MM.1S (cell line): ENCODE data around the gene CAST.

Experiments
- DNase-seq: peaks from one replicate; pipeline ENCODE4 v3.0.0-alpha.2; 2015
- H2AFZ ChIP-seq: fragments of 300-600 bp; sonication (generic); 2 replicates; pipeline ENCODE4 v1.6.0; 2016; ENCODE audit warnings: antibody characterized with exemption, low read length
- H3F3A ChIP-seq: fragments of 300-600 bp; sonication (generic); 2 replicates; pipeline ENCODE4 v1.6.1; 2016; ENCODE audit warnings: mild to moderate bottlenecking, antibody characterized with exemption, low read length, moderate library complexity, mixed read lengths; ENCODE audit not compliant: insufficient read depth
- H3K27ac ChIP-seq: fragments of 300-600 bp; sonication (generic); 2 replicates; pipeline ENCODE4 v1.5.1; 2016; ENCODE audit warnings: mild to moderate bottlenecking, low read length
- H3K27me3 ChIP-seq: fragments of 300-600 bp; sonication (generic); replicated peaks from 2 replicates; pipeline ENCODE4 v1.6.0; 2016; ENCODE audit warnings: low read length; ENCODE audit not compliant: insufficient read depth
- H3K36me3 ChIP-seq: fragments of 300-600 bp; sonication (generic); replicated peaks from 2 replicates; pipeline ENCODE4 v1.6.1; 2016; ENCODE audit warnings: mild to moderate bottlenecking, low read length, mixed read lengths; ENCODE audit not compliant: insufficient read depth
- H3K4me1 ChIP-seq: fragments of 300-600 bp; sonication (generic); 2 replicates; pipeline ENCODE4 v1.6.1; 2016; ENCODE audit warnings: low read length, mixed read lengths
- H3K4me2 ChIP-seq: fragments of 300-600 bp; sonication (generic); 2 replicates; pipeline ENCODE4 v1.6.0; 2016; ENCODE audit warnings: low read depth, low read length
- H3K4me3 ChIP-seq: fragments of 300-600 bp; sonication (generic); 2 replicates; pipeline ENCODE4 v1.5.1; 2016; ENCODE audit warnings: low read length, mixed read lengths
- H3K79me2 ChIP-seq: fragments of 300-600 bp; sonication (generic); 2 replicates; pipeline ENCODE4 v1.6.1; 2016; ENCODE audit warnings: mixed run types, low read length, mixed read lengths
- H3K9ac ChIP-seq: fragments of 300-600 bp; sonication (generic); 2 replicates; pipeline ENCODE4 v1.6.1; 2016; ENCODE audit warnings: low read length, mixed read lengths
- H3K9me2 ChIP-seq: fragments of 300-600 bp; sonication (generic); replicated peaks from 2 replicates; pipeline ENCODE4 v1.6.1; 2016; ENCODE audit warnings: mild to moderate bottlenecking, low read length, mixed read lengths; ENCODE audit not compliant: insufficient read depth
- H3K9me3 ChIP-seq: fragments of 300-600 bp; sonication (generic); replicated peaks from 2 replicates; pipeline ENCODE4 v1.6.1; 2016; ENCODE audit warnings: mild to moderate bottlenecking, low read length, mixed read lengths; ENCODE audit not compliant: insufficient read depth
- H4K20me1 ChIP-seq: fragments of 300-600 bp; sonication (generic); 2 replicates; pipeline ENCODE4 v1.6.1; 2016; ENCODE audit warnings: mild to moderate bottlenecking, low read length, moderate library complexity, mixed read lengths; ENCODE audit not compliant: insufficient read depth
- EZH2 ChIP-seq: fragments of 300-600 bp; sonication (generic); optimal IDR thresholded peaks from 2 replicates; pipeline ENCODE3; 2017; ENCODE audit warnings: low read depth, mild to moderate bottlenecking, antibody characterized with exemption, low read length, mixed read lengths
- EZH2phosphoT487 ChIP-seq: fragments of 300-600 bp; sonication (generic); IDR thresholded peaks from 2 replicates; pipeline ENCODE4 v1.6.1; 2018; ENCODE audit warnings: antibody characterized with exemption, low read length
- TF ChIP-seq, protein P1 (sequence below): fragments of 300-600 bp; sonication (generic); IDR thresholded peaks from 2 replicates; pipeline ENCODE4 v1.5.1; 2016; ENCODE audit warnings: antibody characterized with exemption, low read length, mixed read lengths

The CAST gene

GRCh38 chr5:96648593-96648992, 13.6 kb upstream of the CAST start:
- Histone ChIP-seq H3K27me3 (peaks cover 21% of the 10 kb centered on the region; the same call in 1 of the 2 replicates), H4K20me1 (no peaks in the 10 kb centered on the region), H3K27ac (no peak overlapping the region), H3K9me2 (no peaks in the 10 kb centered on the region), H3K79me2 (no peaks in the 10 kb centered on the region), H3K9ac (no peak overlapping the region), H3K36me3 (no peaks in the 10 kb centered on the region), H3K4me3 (no peak overlapping the region), H2AFZ (no peak overlapping the region), H3K4me2 (no peak overlapping the region), H3F3A (peaks cover 8% of the 10 kb centered on the region), H3K9me3 (no peaks in the 10 kb centered on the region), H3K4me1 (peaks cover 9% of the 10 kb centered on the region)
- no peak for DNase-seq
- TF ChIP-seq, protein P1, sequence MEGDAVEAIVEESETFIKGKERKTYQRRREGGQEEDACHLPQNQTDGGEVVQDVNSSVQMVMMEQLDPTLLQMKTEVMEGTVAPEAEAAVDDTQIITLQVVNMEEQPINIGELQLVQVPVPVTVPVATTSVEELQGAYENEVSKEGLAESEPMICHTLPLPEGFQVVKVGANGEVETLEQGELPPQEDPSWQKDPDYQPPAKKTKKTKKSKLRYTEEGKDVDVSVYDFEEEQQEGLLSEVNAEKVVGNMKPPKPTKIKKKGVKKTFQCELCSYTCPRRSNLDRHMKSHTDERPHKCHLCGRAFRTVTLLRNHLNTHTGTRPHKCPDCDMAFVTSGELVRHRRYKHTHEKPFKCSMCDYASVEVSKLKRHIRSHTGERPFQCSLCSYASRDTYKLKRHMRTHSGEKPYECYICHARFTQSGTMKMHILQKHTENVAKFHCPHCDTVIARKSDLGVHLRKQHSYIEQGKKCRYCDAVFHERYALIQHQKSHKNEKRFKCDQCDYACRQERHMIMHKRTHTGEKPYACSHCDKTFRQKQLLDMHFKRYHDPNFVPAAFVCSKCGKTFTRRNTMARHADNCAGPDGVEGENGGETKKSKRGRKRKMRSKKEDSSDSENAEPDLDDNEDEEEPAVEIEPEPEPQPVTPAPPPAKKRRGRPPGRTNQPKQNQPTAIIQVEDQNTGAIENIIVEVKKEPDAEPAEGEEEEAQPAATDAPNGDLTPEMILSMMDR = no peak
- TF ChIP-seq EZH2 (no peak), EZH2phosphoT487 (no peak)

DNA sequence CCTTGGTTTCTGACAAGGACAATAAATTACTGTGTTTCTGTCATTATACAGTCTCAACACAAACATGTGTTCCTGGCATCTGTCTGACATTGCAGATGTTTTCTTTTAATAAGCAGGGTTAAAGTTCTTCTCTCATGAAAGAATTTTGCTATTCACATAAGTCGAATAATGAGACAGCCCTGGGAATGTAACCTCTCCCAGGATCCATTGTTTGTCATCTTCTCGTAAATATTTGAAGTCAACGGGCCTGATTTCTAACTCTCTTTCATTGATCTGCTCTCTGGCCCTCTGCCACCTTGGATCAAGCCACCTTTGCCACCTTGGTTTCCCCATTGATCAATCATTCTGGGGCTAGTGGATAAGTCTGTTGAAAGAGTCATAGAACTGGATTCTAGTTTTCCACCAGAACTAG, 12.9 kb upstream of the CAST start:
- Histone ChIP-seq H3K79me2 (no peaks in the 10 kb centered on the region), H3K27ac (no peak overlapping the region), H3K36me3 (no peaks in the 10 kb centered on the region), H2AFZ (no peak overlapping the region), H3K9me2 (no peaks in the 10 kb centered on the region), H3K9me3 (no peaks in the 10 kb centered on the region), H3K4me1 (peaks cover 9% of the 10 kb centered on the region), H3K9ac (no peak overlapping the region), H3F3A (peaks cover 13% of the 10 kb centered on the region), H4K20me1 (no peaks in the 10 kb centered on the region), H3K27me3 (peaks cover 24% of the 10 kb centered on the region; the same call in 1 of the 2 replicates), H3K4me2 (no peak overlapping the region), H3K4me3 (no peak overlapping the region)
- TF ChIP-seq, protein P1 = no peak
- no peak for TF ChIP-seq EZH2
- no peak for TF ChIP-seq EZH2phosphoT487
- no peak for DNase-seq

DNA sequence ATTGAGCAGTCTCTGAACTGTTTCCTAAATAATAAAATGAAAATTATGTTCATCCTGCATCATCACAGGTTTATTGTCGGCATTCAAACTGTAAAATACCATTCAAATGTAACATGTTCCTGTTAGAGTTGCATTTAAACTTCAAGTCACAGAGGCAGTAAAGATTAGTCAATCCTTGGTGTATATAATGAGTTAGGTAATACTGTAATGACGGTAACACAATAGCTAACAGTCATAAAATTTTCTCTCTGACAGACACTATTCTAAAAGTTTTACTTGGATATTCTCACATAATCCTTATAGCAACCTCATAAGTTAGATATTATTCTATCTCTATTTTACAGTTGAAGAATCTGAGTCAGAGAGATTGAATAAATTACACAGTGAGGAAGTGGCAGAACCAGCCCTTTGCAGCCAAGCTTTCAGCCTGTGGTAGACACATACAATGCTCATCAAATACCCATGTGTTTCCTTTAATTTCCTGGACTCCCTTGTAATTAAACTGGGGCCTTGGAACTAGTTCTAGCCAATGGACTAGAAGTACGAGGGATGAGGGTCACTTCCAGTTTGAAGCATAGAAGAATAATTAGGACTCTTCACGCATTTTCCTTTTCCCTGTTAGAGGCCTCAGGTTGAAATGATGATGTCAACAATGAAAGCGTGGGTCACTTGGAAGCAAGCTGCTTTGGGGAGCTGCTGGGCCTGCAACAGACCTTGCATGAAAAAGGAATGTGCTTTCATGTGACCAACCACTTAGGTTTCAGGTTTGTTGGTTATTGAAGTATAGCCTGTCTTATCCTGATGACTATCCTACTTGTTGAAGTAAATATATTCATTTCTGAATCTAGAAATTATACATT, 12.3 kb upstream of the CAST start:
- Histone ChIP-seq H3K9me2 (no peaks in the 10 kb centered on the region), H3K4me2 (no peak overlapping the region), H3K4me3 (no peak overlapping the region), H3K36me3 (no peaks in the 10 kb centered on the region), H2AFZ (no peak overlapping the region), H3K4me1 (peaks cover 13% of the 10 kb centered on the region), H3F3A (peaks cover 20% of the 10 kb centered on the region), H3K27me3 (peaks cover 31% of the 10 kb centered on the region), H4K20me1 (no peaks in the 10 kb centered on the region), H3K27ac (no peak overlapping the region), H3K9me3 (no peaks in the 10 kb centered on the region), H3K9ac (no peak overlapping the region), H3K79me2 (no peaks in the 10 kb centered on the region)
- no peak for DNase-seq
- TF ChIP-seq EZH2 (no peak), EZH2phosphoT487 (no peak)
- TF ChIP-seq, protein P1 = no peak
